GM18517 (cell line): ENCODE measurements around the gene KCTD7.
A peak's percentile ranks its signal among the peaks of the same experiment; 100 is the strongest.
"Not testable (repeated sequence)": the region's sequence is repeated elsewhere in the genome, so short reads cannot be mapped to it uniquely, and the experiment has no call there.

Source experiments
- ATAC-seq: cut with Tn5 transposase; IDR thresholded peaks from one replicate; pipeline ENCODE4 v1.9.1; 2021; ENCODE audit warnings: mild to moderate bottlenecking, moderate library complexity; ENCODE audit not compliant: unreplicated experiment

Gene KCTD7

GRCh38 chr7:66628361-66629221 is at the start of gene KCTD7:
Gene KCTD7, plus strand, starts transcription at chr7:66628881. Its CDS starts 184 bp downstream, at chr7:66629065.
- ATAC-seq: peak; percentile 85

GRCh38 chr7:66580380-66580779 is 48.3 kb upstream of the KCTD7 start:
- not testable (repeated sequence) for ATAC-seq

DNA sequence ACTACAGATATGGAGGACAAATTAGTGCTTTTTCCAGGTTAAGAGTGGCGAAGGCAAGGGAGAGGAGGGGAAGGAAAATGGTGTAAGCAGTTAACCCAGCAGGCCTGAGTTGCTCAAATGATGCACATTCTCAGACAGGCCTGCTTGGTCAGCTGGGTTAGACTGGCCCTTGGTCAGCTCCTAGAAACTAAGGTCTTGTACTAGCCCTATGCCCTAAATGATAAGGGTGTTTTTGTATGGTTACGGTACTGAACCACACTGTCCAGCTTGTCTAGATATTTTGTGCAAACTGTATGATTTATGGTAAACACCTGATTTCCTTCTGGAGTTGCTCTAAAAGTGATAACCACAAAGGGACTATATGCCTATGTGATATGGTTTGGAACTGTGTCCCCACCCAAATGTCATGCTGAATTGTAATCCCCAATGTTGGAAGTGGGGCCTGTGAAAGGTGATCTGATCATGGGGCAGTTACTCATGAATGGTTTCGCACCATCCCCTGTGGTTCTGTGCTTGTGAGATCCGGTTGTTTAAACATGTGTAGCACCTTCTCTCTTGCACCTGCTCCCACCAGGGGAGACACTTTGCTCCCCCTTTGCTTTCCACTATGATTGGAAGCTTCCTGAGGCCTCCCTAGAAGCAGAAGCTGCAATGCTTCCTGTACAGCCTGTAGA is 45.7 kb upstream of the KCTD7 start:
- not testable (repeated sequence) for ATAC-seq

DNA sequence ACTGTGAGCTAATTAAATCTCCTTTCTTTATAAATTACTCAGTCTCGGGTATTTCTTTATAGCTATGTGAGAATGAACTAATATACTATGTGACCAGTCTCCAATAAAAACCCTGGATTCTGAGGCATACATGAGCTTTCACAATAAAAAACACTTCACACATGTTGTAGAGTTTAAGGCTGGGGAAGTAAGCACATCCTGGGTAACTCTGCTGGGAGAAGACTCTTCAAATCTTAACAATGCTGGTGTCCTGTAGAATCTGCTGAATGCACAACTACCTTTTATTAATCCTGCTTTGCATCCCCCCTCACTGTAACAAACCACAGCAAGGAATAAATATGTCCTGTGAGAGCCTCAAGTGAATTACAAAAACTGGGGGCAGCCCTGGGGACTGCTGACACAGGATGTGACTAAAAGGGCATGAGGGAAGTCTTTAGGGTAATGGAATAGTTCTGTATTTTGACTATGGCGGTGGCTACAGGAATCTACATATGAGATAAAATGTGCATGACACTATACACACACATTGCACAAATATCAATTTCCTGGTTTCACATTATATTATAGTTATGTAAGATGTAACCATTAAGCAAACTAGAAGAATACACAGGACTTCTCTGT is 45.1 kb upstream of the KCTD7 start:
- no peak for ATAC-seq

DNA sequence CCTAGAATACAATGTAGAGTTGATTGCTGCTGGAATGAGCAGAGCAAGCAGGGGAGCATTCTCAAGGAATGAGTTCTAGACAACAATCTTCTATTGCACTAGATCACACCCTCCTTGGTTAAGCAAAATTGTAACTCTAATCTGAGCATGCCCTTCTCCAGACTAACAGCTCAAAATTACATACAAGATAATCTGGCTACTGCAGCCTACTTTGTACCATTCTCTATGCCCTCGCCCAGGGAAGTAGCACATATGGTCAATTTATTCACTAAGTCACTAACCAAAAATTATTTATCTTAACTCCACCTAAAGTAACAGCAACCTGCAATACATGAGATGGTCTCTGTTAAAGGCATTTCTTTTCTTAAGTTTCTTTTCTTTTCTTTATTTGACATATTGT is 42.5 kb upstream of the KCTD7 start:
- no peak for ATAC-seq

DNA sequence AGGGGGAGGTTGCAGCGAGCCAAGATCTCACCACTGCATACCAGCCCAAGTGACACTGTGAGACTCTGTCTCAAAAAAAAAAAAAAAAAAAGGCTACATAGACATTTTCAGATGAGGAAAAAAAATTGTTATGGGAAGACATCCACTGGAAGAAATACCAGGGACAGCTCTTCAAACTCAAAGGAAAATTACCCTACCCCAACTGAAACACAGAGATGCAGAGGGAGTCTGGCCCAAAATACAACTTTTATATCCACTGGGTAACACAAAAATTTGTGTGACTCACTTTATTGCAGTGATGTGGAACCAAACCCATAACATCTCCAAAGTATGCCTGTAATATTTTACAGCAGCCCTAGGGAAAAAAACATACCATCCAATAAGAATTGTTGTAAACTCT is 40.5 kb upstream of the KCTD7 start:
- not testable (repeated sequence) for ATAC-seq

GRCh38 chr7:66588856-66589570 is 39.7 kb upstream of the KCTD7 start:
- not testable (repeated sequence) for ATAC-seq

DNA sequence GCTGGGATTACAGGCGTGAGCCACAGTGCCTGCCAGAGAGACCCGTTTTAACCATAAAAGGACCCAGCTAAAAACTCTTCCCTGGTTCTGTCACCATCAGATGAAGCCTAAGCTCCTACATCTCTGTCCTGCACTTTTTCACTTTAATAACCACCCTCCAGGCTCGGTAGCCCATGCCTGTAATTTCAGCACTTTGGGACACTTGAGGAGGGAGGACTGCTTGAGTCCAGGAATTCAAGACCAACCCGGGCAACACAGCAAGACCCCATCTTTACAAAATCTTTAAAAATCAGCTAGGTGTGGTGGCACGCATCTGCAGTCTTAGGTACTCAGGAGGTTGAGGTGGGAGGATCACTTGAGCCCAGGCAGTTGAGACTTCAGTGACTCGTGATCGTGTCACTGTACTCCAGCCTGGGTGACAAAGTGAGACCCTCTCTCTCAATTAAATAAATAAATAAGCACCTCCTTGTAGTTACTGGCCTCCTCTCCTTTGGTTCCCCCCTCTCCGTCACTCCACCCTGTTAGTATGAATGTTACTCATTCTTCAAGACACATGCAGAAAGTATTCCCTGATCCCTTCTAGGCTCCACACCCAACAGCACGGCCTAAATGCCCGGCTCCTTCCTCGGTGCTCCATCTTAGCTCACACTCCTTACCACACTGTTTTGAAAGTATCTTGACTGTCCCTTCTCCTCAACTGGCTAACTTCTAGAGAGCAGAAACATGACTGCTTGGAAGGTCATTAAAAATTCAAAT is 38.2 kb upstream of the KCTD7 start:
- ATAC-seq: not testable (repeated sequence)

DNA sequence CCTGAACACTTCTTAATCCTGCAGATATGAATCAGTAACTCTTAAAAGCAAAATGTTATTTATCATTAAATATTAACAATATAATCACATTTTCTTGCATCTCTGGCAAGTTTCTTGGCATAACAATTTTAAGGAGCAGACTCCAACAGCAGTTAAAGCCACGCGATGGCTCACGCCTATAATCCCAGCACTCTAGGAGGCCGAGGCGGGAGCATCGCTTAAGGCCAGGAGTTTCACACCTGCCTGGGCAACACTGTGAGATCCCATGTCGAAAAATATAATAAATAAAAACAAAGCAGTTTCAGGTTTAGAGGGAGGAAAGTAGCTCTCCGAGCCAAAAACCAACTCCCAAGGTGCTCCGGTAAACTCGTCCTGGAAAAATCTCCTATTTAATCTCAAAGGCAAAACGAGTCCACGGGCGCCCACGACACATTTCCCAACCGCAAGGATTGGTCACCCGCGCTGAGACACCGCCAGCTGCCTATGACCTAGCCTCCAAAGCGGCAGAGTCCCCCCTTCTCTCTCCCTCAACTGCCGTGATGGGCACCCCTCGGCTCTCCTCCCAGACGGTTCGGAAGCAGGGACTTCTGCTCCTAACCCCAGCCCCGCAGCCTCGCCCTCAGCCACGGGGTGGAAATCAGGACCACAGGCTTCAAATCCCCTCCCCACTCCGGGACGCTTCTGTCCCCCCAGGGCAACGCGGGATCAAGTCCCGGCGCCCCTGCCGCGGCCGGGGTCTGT is 37.5 kb upstream of the KCTD7 start:
- ATAC-seq: not testable (repeated sequence)

DNA sequence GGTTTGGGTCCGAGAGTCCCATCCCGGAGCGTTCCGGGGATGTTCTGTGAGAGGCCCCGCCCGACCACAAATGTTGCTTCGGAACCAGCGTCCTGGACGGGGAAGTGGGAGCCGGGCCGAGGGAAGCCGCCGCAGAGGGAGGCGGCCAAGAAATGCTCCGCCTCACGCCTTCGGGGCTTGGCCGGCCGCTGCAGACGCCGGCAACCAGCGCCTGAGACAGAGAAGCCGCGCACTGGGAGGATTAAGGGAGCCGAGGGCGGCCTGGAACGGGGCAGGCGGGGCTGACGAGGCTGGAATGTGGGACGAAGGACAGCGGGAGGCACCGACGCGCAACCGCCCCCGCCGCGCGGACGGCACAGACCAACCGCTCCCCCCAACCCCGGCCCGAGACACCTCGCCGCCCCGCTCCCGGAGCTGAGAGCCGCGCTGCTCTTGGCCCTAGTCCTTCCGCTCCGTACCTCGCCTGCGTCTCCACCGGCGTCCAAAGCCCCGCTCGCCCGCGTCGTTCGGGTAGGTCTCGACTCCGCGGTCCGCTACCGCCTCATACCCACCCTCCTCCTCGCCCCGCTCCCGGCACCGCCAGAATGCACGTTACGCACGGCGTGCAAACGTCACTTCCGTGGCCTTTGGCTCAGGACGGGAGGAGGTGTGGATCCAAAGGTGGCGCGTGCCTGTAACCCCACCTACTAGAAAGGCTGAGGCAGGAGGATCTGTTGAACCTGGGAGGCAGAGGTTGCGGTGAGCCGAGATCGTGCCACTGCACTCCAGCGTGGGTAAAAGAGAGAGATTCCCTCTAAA is 36.7 kb upstream of the KCTD7 start:
- ATAC-seq: peak; percentile 95

DNA sequence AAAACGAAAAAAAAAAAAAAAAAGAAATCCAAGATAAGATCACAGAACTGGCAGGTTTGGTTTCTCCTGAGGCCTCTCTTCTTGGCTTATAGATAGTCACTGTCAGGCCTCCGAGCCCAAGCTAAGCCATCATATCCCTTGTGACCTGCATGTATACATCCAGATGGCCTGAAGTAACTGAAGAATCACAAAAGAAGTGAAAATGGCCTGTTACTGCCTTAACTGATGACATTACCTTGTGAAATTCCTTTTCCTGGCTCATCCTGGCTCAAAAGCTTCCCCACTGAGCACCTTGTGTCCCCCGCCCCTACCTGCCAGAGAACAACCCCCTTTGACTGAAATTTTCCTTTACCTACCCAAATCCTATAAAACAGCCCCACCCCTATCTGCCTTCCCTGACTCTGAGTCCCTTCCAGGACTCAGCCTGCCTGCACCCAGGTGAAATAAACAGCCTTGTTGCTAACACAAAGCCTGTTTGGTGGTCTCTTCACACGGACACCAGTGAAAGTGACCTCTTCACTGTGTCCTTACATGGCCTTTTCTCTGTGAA is 36.0 kb upstream of the KCTD7 start:
- ATAC-seq: peak; percentile 13

GRCh38 chr7:66594082-66594481 is 34.6 kb upstream of the KCTD7 start:
- ATAC-seq: not testable (repeated sequence)

GRCh38 chr7:66597461-66597860 is 31.2 kb upstream of the KCTD7 start:
- no peak for ATAC-seq

- ATAC-seq: no peak
Observed at GRCh38 chr7:66602159-66602558, 26.5 kb upstream of the KCTD7 start.

GRCh38 chr7:66604198-66604597 is 24.5 kb upstream of the KCTD7 start:
- no peak for ATAC-seq

GRCh38 chr7:66606540-66607291 is 22.0 kb upstream of the KCTD7 start:
- ATAC-seq: not testable (repeated sequence)

DNA sequence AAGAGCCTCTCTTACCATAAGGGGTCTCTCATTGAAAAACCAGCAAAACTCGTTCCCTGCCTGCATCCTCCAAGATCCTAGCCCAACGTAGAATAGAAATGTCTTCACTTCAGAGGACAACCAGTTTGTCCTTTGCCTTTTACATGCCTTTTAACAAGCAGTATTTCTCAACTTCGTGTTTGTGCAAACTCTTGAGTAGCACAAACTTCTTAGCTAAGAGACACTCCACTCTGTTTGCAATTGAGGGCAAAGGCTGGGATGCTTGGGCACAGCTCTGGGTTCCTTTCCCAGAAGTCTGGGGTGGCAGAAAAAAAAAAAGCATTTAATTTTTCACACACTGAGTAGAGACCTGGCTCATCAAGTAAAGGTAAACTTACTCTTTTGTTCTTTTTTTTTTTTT is 19.5 kb upstream of the KCTD7 start:
- ATAC-seq: no peak

- not testable (repeated sequence) for ATAC-seq
Observed at GRCh38 chr7:66614596-66614995, 14.1 kb upstream of the KCTD7 start.
